LNCaP clone FGC (cell line): ENCODE data around the gene RHOBTB3.
"Not testable (repeated sequence)": the region's sequence is repeated elsewhere in the genome, so short reads cannot be mapped to it uniquely, and the experiment has no call there.

ENCODE experiments used
- DNase-seq: peaks from one replicate; pipeline ENCODE4 v3.0.0-alpha.2; 2011; ENCODE audit warnings: low read depth
- H3K4me3 ChIP-seq: 2 replicates; pipeline ENCODE4 v1.5.1; 2011; ENCODE audit warnings: mild to moderate bottlenecking, low read depth, low read length, control low read depth
- TF ChIP-seq, protein P1 (sequence below): IDR thresholded peaks from 2 replicates; pipeline ENCODE4 v1.5.1; 2012; ENCODE audit warnings: mild to moderate bottlenecking; ENCODE audit not compliant: control insufficient read depth, insufficient read depth; ENCODE audit errors: extremely low read depth

Gene RHOBTB3

DNA sequence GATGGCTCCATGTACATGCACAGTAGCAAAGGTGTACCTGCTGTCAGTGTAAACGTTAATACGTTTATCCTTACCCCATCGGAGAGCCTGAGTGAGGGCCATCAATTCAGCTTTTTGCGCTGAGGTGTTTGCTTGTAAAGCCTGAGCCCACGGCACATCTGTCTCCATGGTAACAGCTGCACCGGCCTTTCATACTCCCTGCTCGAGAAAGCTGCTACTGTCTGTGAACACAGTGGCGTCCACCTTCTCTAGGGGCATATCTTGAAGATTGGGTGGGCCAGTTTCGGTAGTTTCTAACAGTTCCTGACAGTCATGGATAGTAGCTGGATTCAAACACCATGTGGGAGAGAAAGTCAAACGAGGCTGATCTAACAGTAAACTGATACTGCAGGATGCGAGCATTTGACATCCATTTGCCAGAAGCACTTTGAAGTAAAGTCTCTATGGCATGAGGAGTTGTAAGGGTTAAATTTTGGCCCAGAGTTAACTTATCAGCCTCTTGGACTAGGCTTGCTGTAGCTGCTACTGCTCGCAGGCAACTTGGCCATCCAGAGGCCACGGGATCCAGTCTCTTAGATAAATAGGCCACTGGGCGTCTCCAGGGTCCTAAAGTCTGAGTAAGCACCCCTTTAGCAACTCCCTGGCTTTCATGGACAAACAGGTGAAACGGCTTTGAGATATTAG lies 21.0 kb upstream of the RHOBTB3 start:
- TF ChIP-seq, protein P1, sequence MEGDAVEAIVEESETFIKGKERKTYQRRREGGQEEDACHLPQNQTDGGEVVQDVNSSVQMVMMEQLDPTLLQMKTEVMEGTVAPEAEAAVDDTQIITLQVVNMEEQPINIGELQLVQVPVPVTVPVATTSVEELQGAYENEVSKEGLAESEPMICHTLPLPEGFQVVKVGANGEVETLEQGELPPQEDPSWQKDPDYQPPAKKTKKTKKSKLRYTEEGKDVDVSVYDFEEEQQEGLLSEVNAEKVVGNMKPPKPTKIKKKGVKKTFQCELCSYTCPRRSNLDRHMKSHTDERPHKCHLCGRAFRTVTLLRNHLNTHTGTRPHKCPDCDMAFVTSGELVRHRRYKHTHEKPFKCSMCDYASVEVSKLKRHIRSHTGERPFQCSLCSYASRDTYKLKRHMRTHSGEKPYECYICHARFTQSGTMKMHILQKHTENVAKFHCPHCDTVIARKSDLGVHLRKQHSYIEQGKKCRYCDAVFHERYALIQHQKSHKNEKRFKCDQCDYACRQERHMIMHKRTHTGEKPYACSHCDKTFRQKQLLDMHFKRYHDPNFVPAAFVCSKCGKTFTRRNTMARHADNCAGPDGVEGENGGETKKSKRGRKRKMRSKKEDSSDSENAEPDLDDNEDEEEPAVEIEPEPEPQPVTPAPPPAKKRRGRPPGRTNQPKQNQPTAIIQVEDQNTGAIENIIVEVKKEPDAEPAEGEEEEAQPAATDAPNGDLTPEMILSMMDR = no peak
- H3K4me3 ChIP-seq = no peak overlapping the region
- DNase-seq = no peak

DNA sequence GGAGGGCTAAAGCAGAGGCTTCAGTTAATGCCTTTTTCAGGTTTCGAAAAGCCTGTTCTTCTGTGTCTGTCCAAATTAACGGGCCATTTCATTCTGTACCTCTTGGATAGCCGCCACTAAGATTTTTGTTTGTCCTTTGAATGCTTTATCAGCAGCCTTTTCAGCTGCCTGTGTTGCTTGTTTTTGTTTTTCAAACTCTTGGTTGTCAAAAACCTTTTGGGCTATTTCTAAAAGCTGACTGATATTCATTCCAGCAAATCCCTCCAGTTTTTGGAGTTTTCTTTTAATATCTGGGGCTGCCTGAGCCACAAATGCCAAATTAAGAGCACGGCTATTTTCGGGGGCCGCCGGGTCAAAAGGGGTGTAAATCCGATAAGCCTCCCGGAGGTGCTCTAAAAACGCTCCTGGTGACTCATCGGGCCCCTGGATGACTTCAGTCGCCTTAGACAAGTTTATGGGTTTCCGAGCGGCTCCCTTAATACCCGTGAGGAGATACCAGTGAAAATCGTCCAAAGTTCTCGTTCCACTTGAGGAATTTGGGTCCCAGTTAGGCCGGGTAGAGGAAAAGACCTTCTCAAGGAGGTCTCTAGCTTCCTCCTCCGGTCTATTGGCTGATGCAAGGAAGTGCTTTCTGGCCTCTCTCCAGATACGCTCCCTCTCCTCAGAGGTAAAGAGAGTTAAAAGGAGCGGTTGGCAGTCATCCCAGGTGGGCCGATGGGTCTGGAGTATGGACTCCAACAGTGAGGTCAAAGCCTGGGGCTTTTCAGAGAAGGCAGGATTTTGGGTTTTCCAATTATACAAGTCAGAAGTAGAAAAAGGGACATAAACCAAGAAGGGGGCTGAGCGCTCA lies 20.3 kb upstream of the RHOBTB3 start:
- not testable (repeated sequence) for DNase-seq, H3K4me3 ChIP-seq

DNA sequence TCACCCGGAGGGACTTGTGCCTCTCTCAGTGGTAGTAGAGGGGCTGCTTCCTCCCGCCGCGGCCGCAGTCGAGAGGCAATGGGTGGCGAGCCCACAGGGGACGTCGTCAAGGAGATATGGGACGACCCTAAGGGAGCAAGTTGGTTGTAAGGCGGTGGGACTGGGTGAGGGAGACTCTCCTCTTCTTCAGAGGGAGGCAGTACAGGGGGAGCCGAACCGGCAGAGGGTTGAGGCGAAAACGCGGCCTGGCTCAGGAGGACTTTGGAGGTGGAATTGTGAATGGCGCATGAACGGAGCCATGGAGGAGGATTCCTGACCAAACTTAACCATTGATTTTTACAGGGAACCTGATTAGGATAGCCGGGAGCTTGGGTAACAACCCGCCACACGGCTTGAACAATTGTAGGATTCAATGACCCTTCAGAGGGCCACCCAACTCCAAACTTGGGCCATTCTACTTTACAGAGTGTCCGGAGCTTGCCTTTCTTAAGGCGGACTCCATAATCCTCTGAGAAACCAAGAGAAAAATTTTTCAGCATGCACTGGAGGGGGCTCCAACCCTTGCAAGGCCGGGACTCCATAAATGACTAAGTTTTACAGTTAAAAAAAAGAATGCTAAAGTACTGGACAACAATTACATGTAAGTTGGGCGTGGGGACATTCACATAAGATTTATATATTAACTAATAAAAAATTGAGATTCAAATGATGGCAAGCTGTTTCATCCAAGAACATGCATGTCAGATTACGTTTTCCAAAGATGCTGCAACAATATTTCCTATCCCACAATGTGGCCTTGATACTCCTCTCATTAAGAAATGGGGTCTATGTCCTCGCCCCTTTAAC lies 19.4 kb upstream of the RHOBTB3 start:
- DNase-seq = no peak
- TF ChIP-seq, protein P1 = no peak
- H3K4me3 ChIP-seq = no peak overlapping the region

DNA sequence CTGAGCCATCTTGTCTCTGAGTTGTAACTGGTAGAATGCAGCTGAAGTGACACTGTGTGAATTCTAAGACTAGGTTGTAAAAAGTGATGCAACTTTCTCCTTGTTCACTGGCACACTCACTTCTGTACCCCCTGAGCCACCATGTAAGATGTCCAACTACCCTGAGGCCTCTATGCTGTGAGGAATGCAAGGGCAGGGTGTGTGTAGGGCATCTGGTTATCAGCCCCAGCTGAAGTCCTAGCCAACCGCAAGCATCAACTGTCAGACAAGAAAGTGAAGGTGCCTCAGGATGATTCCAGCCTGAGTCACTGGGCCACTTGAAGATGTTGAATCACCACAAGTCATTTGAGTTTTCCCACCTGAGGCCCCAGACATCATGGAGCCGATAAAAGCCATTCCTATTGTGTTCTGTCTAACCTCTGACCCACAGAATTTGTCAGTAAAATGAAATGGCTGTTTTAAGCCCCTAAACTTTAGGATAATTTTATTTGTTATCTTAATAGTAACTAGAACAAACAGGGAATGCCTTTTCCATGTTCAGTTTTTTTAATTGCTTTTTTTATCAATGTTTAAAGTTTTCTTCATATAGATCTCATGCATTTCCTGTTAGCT lies 18.7 kb upstream of the RHOBTB3 start:
- TF ChIP-seq, protein P1 = no peak
- no peak for DNase-seq
- no peak overlapping the region for H3K4me3 ChIP-seq

DNA sequence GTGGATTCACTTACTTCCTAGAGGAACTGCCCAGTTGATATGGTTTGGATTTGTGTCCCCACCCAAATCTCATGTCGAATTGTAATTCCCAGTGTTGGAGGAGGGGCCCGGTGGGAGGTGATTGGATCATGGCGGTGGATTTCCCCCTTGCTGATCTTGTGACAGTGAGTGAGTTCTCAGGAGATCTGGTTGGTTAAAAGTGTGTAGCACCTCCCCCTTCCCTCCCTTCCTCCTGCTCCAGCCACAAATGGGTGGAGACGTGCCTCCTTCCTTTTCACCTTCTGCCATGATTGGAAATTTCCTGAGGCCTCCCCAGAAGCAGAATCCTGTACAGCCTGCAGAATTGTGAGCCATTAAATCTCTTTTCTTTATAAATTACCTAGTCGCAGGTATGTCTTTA lies 17.9 kb upstream of the RHOBTB3 start:
- not testable (repeated sequence) for H3K4me3 ChIP-seq, DNase-seq

DNA sequence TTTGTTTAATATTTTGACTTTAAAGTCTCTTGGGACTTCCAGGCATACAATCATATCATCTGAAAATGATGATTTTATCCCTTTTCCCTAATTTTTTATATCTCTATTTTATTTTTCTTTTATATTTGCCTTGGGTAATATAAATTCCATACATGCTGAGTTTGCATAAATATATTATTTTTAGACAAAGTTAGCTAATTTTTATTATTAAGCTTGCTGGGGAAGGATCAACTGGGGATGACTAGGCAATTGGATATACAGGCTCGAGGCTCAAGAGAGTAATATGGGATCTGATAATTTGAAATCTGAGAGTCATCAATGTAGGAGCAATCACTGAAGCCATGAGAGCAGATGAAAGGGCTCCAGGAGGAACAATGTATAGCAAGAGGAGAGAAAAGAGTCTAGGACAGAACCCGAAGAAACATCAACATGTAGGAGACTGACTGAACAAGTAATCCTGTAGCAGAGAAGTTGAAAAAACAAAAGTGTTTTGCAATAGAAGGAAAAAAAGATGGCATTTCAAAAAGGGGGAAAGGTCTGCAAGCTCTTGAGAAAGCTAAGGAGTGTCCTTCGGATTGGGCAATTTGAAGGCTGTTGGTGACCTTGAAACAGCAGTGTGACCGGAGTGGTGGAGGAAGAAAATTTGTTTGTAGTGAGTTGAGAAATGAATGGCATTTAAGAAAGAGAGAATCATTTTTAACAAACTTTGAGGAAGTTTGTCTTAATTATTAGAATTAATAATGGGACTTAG lies 17.0 kb upstream of the RHOBTB3 start:
- no peak overlapping the region for H3K4me3 ChIP-seq
- no peak for DNase-seq
- TF ChIP-seq, protein P1 = no peak

DNA sequence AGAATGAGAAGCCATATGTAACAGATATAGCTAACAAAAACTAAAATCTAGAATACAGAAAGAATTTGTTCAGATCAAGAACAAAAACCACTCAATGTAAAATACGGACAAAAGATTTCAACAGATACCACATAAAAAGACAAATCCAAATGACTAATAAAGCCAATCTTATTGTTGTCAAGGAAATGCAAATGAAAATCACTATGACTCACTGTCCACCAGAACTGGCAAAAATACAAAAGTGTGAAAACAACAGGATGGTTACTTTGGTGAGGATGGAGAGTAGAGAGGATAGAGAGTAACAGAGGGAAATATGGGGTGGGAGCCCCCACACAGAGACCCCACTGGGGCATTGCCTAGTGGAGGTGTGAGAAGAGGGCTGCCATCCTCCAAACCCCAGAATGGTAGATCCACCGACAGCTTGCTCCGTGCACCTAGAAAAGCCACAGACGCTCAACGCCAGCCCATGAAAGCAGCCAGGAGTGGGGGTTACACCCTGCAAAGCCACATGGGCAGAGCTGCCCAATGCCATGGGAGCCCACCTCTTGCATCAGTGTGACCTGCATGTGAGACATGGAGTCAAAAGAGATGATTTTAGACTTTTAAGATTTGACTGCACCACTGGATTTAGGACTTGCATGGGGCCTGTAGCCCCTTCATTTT lies 15.2 kb upstream of the RHOBTB3 start:
- no peak for DNase-seq
- TF ChIP-seq, protein P1 = no peak
- H3K4me3 ChIP-seq = no peak overlapping the region
